ELF-1 (cell line): ENCODE measurements around the gene CSF3.
"Not testable (repeated sequence)": the region's sequence is repeated elsewhere in the genome, so short reads cannot be mapped to it uniquely, and the experiment has no call there.

Experiments
- DNase-seq: peaks from one replicate; pipeline ENCODE4 v3.0.0-alpha.2; 2016; ENCODE audit warnings: low read depth, low spot score

CSF3 gene

DNA sequence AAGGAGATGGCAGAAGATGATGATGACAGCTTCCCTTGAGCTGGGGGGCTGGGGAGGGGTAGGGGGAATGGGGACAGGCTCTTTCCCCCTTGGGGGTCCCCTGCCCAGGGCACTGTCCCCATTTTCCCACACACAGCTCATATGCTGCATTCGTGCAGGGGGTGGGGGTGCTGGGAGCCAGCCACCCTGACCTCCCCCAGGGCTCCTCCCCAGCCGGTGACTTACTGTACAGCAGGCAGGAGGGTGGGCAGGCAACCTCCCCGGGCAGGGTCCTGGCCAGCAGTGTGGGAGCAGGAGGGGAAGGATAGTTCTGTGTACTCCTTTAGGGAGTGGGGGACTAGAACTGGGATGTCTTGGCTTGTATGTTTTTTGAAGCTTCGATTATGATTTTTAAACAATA is 17.7 kb upstream of the CSF3 start:
- no peak for DNase-seq

DNA sequence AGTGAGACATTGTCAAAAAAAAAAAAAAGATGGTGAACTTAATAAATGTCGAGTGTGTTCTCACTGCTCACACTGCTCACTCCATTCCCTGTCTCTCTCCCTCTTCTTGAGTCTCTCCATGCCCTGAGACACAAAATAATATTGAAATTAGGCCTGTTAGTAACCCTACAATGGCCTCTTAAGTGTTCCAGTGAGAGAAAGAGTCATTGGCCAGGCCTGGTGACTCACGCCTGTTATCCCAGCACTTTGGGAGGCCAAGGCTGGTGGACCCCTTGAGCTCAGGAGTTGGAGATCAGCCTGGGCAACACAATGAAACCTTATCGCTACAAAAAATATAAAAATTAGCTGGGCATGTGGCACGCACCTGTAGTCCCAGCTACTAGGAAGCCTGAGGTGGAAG is 16.2 kb upstream of the CSF3 start:
- no peak for DNase-seq

- no peak for DNase-seq
These were observed 15.1 kb upstream of the CSF3 start for GRCh38 chr17:40000161-40000560.

- not testable (repeated sequence) for DNase-seq
These were observed 13.9 kb upstream of the CSF3 start for GRCh38 chr17:40001335-40001734.

DNA sequence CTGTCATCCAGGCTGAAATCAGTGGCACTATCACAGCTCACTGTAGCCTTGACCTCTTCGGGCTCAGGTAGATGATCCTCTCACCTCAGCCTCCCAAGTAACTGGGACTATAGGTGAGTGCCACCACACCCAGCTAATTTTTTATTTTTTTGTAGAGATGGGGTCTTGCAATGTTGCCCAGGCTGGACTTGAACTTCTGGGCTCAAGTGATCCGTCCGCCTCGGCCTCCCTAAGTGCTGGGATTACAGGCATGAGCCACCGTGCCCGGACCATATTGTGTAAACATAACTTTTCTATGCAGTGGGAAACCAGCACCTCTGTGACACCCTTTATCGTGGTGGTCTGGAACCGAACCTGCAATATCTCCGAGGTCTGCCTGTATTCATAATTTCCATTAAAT is 11.2 kb upstream of the CSF3 start:
- no peak for DNase-seq

DNA sequence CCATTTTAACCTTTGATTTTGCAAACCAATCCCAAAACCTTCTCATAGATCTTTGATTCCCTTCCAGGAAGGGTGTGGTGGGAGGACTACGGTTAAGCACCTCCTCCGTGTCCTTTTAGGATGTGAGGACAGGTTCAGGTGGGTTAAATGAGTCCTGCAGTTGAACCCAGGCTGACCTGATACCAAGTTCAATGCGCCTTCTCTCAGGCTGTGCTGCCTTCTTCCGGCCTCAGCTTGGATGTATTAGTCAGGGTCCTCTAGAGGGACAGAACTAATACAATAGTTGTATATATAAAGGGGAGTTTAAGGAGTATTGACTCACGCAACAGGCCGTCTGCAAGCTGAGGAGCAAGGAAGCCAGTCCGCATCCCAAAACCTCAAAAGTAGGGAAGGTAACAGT is 10.5 kb upstream of the CSF3 start:
- no peak for DNase-seq

- no peak for DNase-seq
These were observed 9.7 kb upstream of the CSF3 start for GRCh38 chr17:40005520-40005919.

GRCh38 chr17:40010946-40011500 is 4.2 kb upstream of the CSF3 start:
- DNase-seq = not testable (repeated sequence)

DNA sequence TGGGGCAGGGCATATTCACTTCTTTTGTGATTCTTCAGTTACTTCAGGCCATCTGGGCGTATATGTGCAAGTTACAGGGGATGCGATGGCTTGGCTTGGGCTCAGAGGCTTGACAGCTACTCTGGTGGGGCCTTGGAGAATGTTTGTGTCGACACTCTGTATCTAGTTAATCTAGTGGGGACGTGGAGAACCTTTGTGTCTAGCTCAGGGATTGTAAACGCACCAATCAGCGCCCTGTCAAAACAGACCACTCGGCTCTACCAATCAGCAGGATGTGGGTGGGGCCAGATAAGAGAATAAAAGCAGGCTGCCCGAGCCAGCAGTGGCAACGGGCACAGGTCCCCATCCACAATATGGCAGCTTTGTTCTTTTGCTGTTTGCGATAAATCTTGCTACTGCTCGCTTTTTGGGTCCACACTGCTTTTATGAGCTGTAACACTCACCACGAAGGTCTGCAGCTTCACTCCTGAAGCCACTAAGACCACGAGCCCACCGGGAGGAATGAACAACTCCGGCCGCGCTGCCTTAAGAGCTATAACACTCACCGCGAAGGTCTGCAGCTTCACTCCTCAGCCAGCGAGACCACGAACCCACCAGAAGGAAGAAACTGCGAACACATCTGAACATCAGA is 3.1 kb upstream of the CSF3 start:
- DNase-seq = not testable (repeated sequence)

DNA sequence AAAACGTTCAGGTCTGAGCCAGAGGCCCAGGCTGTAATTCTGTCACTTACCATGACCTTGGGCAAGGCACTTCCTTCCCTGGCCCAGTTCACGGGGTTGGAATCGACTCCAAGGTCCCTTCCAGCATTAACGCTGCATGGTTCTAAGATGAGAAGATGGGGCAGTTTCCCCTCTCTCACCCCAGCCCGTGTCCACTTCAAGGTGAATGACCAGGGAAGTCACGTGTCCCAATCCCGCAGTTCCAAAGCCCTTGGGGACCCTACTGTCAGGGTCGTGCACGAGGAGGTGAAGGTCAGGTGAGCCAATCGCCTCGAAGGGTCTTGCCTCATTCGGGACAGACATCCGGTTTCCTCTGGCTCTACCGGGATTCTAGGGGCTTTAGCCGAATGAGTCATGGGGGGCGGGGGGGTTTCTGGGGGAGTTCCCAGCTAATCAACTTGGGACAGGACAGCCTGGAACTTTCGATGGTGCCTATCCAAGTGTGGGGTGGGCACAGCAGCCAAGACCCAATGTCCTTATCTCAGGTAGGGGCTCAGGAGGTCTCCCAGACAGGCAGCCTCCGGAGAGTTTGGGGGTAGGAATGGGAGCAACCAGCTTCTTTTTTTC is 762 bp upstream of the CSF3 start:
- DNase-seq = no peak

DNA sequence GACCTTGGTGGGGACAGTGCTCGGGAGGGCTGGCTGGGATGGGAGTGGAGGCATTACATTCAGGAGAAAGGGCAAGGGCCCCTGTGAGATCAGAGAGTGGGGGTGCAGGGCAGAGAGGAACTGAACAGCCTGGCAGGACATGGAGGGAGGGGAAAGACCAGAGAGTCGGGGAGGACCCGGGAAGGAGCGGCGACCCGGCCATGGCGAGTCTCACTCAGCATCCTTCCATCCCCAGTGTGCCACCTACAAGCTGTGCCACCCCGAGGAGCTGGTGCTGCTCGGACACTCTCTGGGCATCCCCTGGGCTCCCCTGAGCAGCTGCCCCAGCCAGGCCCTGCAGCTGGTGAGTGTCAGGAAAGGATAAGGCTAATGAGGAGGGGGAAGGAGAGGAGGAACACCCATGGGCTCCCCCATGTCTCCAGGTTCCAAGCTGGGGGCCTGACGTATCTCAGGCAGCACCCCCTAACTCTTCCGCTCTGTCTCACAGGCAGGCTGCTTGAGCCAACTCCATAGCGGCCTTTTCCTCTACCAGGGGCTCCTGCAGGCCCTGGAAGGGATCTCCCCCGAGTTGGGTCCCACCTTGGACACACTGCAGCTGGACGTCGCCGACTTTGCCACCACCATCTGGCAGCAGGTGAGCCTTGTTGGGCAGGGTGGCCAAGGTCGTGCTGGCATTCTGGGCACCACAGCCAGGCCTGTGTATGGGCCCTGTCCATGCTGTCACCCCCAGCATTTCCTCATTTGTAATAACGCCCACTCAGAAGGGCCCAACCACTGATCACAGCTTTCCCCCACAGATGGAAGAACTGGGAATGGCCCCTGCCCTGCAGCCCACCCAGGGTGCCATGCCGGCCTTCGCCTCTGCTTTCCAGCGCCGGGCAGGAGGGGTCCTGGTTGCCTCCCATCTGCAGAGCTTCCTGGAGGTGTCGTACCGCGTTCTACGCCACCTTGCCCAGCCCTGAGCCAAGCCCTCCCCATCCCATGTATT is 1.1 kb downstream of the CSF3 start:
- no peak for DNase-seq

GRCh38 chr17:40017422-40018080 is 2.3 kb downstream of the CSF3 start:
- no peak for DNase-seq

DNA sequence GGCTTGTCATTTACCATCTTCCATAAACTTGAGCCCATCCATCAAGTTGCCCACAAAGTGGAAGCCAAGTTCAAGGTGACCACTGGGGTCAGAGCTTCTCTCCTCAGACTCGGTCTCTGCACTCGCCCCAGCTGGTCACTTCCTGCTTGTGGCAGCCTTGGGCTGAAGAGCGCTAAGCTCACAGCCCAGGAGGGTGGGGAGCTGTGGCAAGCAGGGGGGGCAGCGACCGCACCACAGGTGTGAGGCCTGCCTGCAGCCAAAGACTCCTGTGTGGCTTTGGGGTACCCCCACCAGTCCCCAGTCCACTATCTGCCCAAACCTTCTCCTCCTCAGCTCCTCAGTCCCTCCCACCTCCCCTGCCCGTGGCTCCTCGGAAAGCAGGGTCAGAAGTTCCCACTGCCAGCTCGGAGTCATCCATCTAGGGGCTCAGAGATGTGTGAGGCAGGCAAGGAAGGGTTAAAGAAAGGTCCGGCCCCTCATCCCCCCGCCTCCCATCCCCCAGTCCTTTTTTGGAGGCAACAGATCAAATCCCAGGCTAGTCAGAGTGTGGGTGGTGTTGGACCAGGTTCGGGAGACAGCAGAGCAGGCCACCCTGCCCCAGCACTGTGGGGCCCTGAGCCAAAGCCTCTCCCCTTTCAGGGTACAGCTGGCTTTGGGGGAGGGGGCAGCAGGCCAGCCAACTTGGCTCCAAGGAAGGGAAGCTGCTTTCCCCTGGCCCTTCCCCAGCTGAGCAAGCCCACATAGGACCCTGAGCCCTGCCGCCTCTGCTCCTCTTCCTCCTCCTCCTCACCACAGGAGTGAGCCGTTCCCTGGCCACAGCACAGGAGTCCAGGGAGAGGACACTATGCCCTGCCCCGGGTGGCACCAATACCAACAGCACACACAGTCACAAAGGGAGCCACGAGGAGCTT is 3.2 kb downstream of the CSF3 start:
- no peak for DNase-seq

GRCh38 chr17:40019140-40019991 is 4.1 kb downstream of the CSF3 start:
- no peak for DNase-seq

DNA sequence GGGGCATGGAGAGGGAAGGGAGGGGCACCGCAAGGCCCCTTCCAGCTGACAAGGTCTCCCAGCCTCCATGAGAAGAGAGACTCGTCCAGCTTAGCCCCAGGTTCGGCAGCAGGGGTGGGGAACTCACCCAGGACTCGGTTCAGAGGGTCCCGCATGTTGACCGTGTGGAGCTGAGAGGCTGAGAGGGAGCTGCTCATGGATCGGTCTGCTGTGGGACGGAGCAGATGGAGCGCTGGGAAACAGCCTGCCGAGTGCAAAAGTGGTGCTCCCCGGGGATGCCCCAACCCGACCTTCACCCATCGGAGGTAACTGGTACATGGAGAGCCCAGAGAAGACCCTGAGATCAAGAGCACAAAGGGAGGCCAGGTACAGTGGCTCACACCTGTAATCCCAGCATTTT is 4.9 kb downstream of the CSF3 start:
- no peak for DNase-seq

DNA sequence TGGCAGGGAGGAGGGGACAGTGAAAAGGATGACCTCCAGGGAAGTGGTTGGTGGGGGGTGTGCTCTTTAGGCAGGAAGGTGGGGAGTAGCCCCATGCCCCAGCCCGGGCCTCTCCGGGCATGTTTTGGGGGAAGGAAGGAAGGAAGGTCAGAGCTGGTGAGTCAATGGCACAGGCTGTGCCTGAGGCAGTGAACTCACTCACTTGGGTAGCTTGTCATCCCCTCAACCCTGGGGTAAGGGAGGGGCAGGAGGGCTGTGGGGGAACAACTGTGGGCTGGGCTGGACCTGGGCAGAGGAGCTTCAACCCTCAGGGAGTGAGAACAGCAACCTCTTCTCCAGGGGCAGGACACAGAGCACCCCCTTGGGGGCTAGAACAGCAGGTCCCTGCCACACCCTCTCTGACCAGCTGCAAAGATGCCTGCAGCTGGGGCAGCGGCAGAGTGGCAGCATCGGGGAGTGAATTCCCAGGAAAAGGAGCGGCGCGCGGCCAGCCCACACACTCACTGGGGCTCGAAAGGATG is 6.3 kb downstream of the CSF3 start:
- DNase-seq = no peak

DNA sequence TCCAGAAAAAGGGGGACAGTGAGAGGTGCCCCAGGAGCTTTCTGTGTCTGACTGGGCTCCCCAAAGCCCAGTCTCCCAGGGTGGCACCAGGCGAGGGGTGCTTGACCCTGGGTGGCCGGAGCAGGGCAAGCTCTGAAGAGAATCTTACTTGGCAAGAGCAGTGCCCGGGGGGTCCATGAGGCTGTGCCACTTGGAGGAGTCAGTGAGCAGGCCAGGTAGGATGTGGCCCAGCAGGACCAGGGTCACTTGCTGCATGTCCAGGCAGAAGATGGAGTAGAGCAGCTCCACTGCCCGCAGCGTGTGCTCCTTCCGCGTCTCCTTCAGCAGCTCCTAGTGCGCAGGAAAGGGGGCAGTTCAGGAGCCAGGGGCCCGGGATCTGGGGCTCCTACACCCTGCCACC is 7.3 kb downstream of the CSF3 start:
- no peak for DNase-seq

DNA sequence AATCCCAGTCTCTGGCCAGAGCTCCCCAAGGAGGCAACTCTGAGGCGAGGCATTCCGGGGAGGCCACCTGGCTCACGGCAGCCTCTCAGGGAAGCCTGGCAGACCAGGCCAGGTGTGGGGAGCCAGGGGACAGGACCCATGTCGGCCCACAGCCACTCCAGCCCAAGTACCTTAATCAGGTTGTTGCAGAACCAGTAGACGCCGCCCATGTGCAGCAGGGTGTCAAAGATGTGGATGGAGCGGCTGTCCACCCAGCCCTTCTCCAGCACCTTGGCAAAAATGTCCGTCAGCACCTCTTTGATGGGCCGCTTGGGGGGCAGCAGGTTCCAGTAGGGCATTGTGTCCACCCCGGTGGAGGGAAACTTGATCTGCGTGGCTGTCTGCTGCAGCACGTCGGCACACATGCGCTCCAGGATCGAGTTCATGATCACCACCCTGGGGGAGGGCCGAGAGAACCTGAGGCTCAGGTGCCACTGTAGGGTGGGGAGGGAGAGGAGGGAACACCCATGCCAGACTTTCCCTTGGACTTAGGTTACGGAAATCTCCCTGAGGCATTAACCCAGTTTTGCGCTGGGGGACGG is 7.8 kb downstream of the CSF3 start:
- DNase-seq = no peak
